Measurements from ENCODE around the gene EPHA8.

Gene EPHA8

GRCh38 chr1:22534951-22535350 lies 28.3 kb upstream of the EPHA8 start:
- DNase-seq (ENCODE audit: low spot score) = no peak

GRCh38 chr1:22535399-22535798 lies 27.9 kb upstream of the EPHA8 start:
- in situ Hi-C loops (cut with MboI; ENCODE audit: low pct_unique_long_range_greater_than_20kb, low sequenced_read_pairs, unreplicated experiment) = no loop called here
- TF ChIP-seq CTCF (IDR thresholded peaks at IDR 0.05; ENCODE audit: extremely low read depth, insufficient read depth, missing control alignments) = no peak
- no peak for DNase-seq (ENCODE audit: low spot score)

More at GRCh38 chr1:22534951-22535350, 28.3 kb upstream of the EPHA8 start:
- in situ Hi-C loops (cut with MboI; ENCODE audit: low pct_unique_long_range_greater_than_20kb, low sequenced_read_pairs, unreplicated experiment) = no loop called here
- TF ChIP-seq CTCF (IDR thresholded peaks at IDR 0.05; ENCODE audit: extremely low read depth, insufficient read depth, missing control alignments) = no peak

GRCh38 chr1:22536506-22536905 lies 26.8 kb upstream of the EPHA8 start:
- no peak for TF ChIP-seq CTCF (IDR thresholded peaks at IDR 0.05; ENCODE audit: extremely low read depth, insufficient read depth, missing control alignments)
- in situ Hi-C loops (cut with MboI; ENCODE audit: low pct_unique_long_range_greater_than_20kb, low sequenced_read_pairs, unreplicated experiment) = no loop called here
- no peak for DNase-seq (ENCODE audit: low spot score)

GRCh38 chr1:22537441-22538139 lies 25.7 kb upstream of the EPHA8 start:
- TF ChIP-seq CTCF (IDR thresholded peaks at IDR 0.05; ENCODE audit: extremely low read depth, insufficient read depth, missing control alignments) = no peak
- no peak for DNase-seq (ENCODE audit: low spot score)
- in situ Hi-C loops (cut with MboI; ENCODE audit: low pct_unique_long_range_greater_than_20kb, low sequenced_read_pairs, unreplicated experiment) = no loop called here

GRCh38 chr1:22539510-22540118 lies 23.7 kb upstream of the EPHA8 start:
- TF ChIP-seq CTCF (IDR thresholded peaks at IDR 0.05; ENCODE audit: extremely low read depth, insufficient read depth, missing control alignments) = no peak
- DNase-seq (ENCODE audit: low spot score) = no peak
- in situ Hi-C loops (cut with MboI; ENCODE audit: low pct_unique_long_range_greater_than_20kb, low sequenced_read_pairs, unreplicated experiment) = no loop called here

- in situ Hi-C loops (cut with MboI; ENCODE audit: low pct_unique_long_range_greater_than_20kb, low sequenced_read_pairs, unreplicated experiment) = no loop called here
- no peak for DNase-seq (ENCODE audit: low spot score)
- TF ChIP-seq CTCF (IDR thresholded peaks at IDR 0.05; ENCODE audit: extremely low read depth, insufficient read depth, missing control alignments) = no peak
Measured at GRCh38 chr1:22540337-22540736, 23.0 kb upstream of the EPHA8 start.
